Measurements from ENCODE around the gene EMC10.
"Not testable (repeated sequence)": the region's sequence is repeated elsewhere in the genome, so short reads cannot be mapped to it uniquely, and the experiment has no call there.

Gene EMC10

GRCh38 chr19:50437862-50438449 is 38.4 kb upstream of the EMC10 start:
- Histone ChIP-seq H3K9ac (no peak overlapping the region), H3K36me3 (ENCODE audit: insufficient read depth) (no peaks in the 10 kb centered on the region), H4K20me1 (ENCODE audit: insufficient read depth) (no peaks in the 10 kb centered on the region), H2AFZ (ENCODE audit: low read depth) (no peak overlapping the region), H3K79me2 (ENCODE audit: insufficient read depth, low read depth) (no peaks in the 10 kb centered on the region), H3K4me2 (no peak overlapping the region), H3K27ac (no peak overlapping the region), H3K4me3 (IDR thresholded peaks at IDR 0.05; ENCODE audit: insufficient read depth, low read depth, low read length) (no peak overlapping the region), H3K4me1 (ENCODE audit: low read depth, poor library complexity, severe bottlenecking) (peaks cover 11% of the 10 kb centered on the region), H3K27me3 (ENCODE audit: insufficient read depth, low read depth) (peaks cover 83% of the 10 kb centered on the region)
- TF ChIP-seq CTCF (conservative IDR thresholded peaks at IDR 0.05; ENCODE audit: low read depth, low read length): no peak

- H3K4me2 ChIP-seq; H3K79me2 ChIP-seq (ENCODE audit: insufficient read depth, low read depth); H4K20me1 ChIP-seq (ENCODE audit: insufficient read depth); H3K9ac ChIP-seq; H2AFZ ChIP-seq (ENCODE audit: low read depth); H3K4me1 ChIP-seq (ENCODE audit: low read depth, poor library complexity, severe bottlenecking); H3K36me3 ChIP-seq (ENCODE audit: insufficient read depth); H3K27ac ChIP-seq; H3K4me3 ChIP-seq (IDR thresholded peaks at IDR 0.05; ENCODE audit: insufficient read depth, low read depth, low read length): not testable (repeated sequence)
- H3K27me3 ChIP-seq (ENCODE audit: insufficient read depth, low read depth): peaks cover 82% of the 10 kb centered on the region
Measured at GRCh38 chr19:50439130-50439529, 37.2 kb upstream of the EMC10 start.

GRCh38 chr19:50444059-50444458 is 32.2 kb upstream of the EMC10 start:
- no peak overlapping the region for H3K9ac ChIP-seq
- H3K4me1 ChIP-seq (ENCODE audit: low read depth, poor library complexity, severe bottlenecking): peaks cover 2% of the 10 kb centered on the region
- H4K20me1 ChIP-seq (ENCODE audit: insufficient read depth): no peaks in the 10 kb centered on the region
- no peak overlapping the region for H3K27ac ChIP-seq
- H3K36me3 ChIP-seq (ENCODE audit: insufficient read depth): no peaks in the 10 kb centered on the region
- no peak overlapping the region for H3K4me3 ChIP-seq (IDR thresholded peaks at IDR 0.05; ENCODE audit: insufficient read depth, low read depth, low read length)
- no peak overlapping the region for H3K4me2 ChIP-seq
- no peak overlapping the region for H2AFZ ChIP-seq (ENCODE audit: low read depth)
- H3K79me2 ChIP-seq (ENCODE audit: insufficient read depth, low read depth): no peaks in the 10 kb centered on the region
- TF ChIP-seq CTCF (conservative IDR thresholded peaks at IDR 0.05; ENCODE audit: low read depth, low read length): no peak
- peaks cover 86% of the 10 kb centered on the region for H3K27me3 ChIP-seq (ENCODE audit: insufficient read depth, low read depth)

- Histone ChIP-seq H4K20me1 (ENCODE audit: insufficient read depth) (no peaks in the 10 kb centered on the region), H3K9ac (no peak overlapping the region), H3K27me3 (ENCODE audit: insufficient read depth, low read depth) (peaks cover 86% of the 10 kb centered on the region), H3K4me3 (IDR thresholded peaks at IDR 0.05; ENCODE audit: insufficient read depth, low read depth, low read length) (no peak overlapping the region), H2AFZ (ENCODE audit: low read depth) (no peak overlapping the region), H3K36me3 (ENCODE audit: insufficient read depth) (no peaks in the 10 kb centered on the region), H3K4me1 (ENCODE audit: low read depth, poor library complexity, severe bottlenecking) (peaks cover 9% of the 10 kb centered on the region), H3K27ac (no peak overlapping the region), H3K4me2 (no peak overlapping the region), H3K79me2 (ENCODE audit: insufficient read depth, low read depth) (no peaks in the 10 kb centered on the region)
- TF ChIP-seq CTCF (conservative IDR thresholded peaks at IDR 0.05; ENCODE audit: low read depth, low read length): no peak
Measured at GRCh38 chr19:50447053-50447452, 29.3 kb upstream of the EMC10 start.

GRCh38 chr19:50447750-50448149 is 28.6 kb upstream of the EMC10 start:
- Histone ChIP-seq H3K79me2 (ENCODE audit: insufficient read depth, low read depth) (no peaks in the 10 kb centered on the region), H4K20me1 (ENCODE audit: insufficient read depth) (no peaks in the 10 kb centered on the region), H3K27me3 (ENCODE audit: insufficient read depth, low read depth) (peaks cover 85% of the 10 kb centered on the region), H3K4me2 (no peak overlapping the region), H3K4me1 (ENCODE audit: low read depth, poor library complexity, severe bottlenecking) (peaks cover 9% of the 10 kb centered on the region), H3K36me3 (ENCODE audit: insufficient read depth) (no peaks in the 10 kb centered on the region), H3K9ac (no peak overlapping the region), H2AFZ (ENCODE audit: low read depth) (no peak overlapping the region), H3K4me3 (IDR thresholded peaks at IDR 0.05; ENCODE audit: insufficient read depth, low read depth, low read length) (no peak overlapping the region), H3K27ac (no peak overlapping the region)
- TF ChIP-seq CTCF (conservative IDR thresholded peaks at IDR 0.05; ENCODE audit: low read depth, low read length): no peak

All from KMS-11 (cell line).